ENCODE results near the gene PLEKHG7.
"Not testable (repeated sequence)": the region's sequence is repeated elsewhere in the genome, so short reads cannot be mapped to it uniquely, and the experiment has no call there.

PLEKHG7 gene

DNA sequence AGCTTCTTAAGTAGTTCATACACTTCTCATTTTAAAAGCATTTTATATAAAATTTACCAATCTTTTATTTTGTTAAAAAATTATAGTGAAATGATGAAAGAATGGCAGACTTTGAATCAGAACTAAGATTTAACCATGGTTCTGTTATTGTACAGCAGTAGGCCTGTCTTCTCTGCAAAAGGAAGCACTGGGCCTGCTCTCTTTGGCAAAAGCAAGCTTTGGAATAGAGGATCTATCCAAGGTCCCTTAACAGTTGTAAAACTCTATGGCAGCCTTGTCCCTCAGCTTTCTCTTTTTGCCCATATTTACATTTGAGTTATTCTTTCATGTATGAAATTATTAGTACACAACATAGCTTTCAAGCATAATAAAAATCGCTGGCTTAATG lies 82.8 kb downstream of the PLEKHG7 start:
- no peak for ATAC-seq
- H3K4me1 Mint-ChIP-seq: no peaks in the 10 kb centered on the region
- H3K9me3 Mint-ChIP-seq: peaks cover 4% of the 10 kb centered on the region
- peaks cover 43% of the 10 kb centered on the region for H3K36me3 Mint-ChIP-seq
- no peak overlapping the region for H3K27ac Mint-ChIP-seq
- H3K4me3 Mint-ChIP-seq: no peak overlapping the region
- H3K27me3 Mint-ChIP-seq: no peaks in the 10 kb centered on the region

DNA sequence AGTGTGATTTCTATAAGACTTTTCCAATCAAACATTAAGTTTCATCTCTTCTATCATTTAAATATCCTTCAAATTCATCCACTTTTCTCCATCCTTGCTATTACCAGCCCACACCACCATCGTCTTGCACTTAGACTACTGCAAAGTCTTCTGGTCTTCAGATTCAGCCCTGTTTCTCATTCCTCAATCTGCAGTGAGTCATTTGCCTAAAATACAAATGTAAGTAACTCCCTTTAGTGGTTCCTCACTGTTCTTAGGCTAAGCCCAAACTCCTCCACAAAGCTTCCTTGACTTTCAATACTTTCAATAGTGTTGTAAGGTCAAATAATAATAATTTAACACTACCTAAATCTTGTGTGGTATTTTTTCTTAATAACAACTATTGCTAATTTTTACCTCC lies 83.3 kb downstream of the PLEKHG7 start:
- no peak overlapping the region for H3K4me3 Mint-ChIP-seq
- peaks cover 5% of the 10 kb centered on the region for H3K9me3 Mint-ChIP-seq
- H3K36me3 Mint-ChIP-seq: peaks cover 48% of the 10 kb centered on the region
- H3K27me3 Mint-ChIP-seq: no peaks in the 10 kb centered on the region
- peak overlapping the region; percentile 31 for H3K27ac Mint-ChIP-seq
- no peak for ATAC-seq
- H3K4me1 Mint-ChIP-seq: no peaks in the 10 kb centered on the region

DNA sequence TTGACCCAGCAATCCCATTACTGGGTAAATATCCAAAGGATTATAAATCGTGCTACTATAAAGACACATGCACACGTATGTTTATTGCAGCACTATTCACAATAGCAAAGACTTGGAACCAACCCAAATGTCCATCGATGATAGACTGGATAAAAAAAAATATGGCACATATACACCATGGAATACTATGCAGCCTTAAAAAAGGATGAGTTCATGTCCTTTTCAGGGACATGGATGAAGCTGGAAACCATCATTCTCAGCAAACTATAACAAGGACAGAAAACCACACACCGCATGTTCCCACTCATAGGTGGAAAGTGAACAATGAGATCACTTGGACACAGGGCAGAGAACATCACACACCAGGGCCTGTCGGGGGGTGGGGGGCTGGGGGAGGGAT lies 91.6 kb downstream of the PLEKHG7 start:
- Mint-ChIP-seq H3K36me3 (peaks cover 83% of the 10 kb centered on the region), H3K9me3 (peaks cover 26% of the 10 kb centered on the region)
- not testable (repeated sequence) for H3K27me3 Mint-ChIP-seq, H3K4me1 Mint-ChIP-seq, ATAC-seq, H3K27ac Mint-ChIP-seq, H3K4me3 Mint-ChIP-seq

DNA sequence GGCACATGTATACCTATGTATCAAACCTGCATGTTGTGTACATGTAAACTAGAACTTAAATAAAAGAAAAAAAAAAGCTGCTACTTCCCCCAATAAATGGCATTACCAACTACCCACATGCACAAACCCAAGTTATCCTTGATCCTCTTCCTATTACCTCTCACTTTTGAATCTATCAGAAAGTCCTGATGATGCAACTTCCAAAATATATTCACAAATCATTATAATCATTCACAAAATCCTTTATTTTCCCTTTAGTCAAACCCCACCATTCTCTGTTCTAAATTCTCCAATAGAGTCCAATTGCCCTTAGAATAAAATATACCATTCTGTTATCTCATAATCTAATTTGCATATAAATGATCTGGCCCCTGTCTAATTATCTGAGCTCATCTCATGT lies 92.0 kb downstream of the PLEKHG7 start:
- no peaks in the 10 kb centered on the region for H3K27me3 Mint-ChIP-seq
- peaks cover 26% of the 10 kb centered on the region for H3K9me3 Mint-ChIP-seq
- no peaks in the 10 kb centered on the region for H3K4me1 Mint-ChIP-seq
- H3K36me3 Mint-ChIP-seq: peaks cover 80% of the 10 kb centered on the region
- no peak overlapping the region for H3K27ac Mint-ChIP-seq
- ATAC-seq: no peak
- H3K4me3 Mint-ChIP-seq: no peak overlapping the region

DNA sequence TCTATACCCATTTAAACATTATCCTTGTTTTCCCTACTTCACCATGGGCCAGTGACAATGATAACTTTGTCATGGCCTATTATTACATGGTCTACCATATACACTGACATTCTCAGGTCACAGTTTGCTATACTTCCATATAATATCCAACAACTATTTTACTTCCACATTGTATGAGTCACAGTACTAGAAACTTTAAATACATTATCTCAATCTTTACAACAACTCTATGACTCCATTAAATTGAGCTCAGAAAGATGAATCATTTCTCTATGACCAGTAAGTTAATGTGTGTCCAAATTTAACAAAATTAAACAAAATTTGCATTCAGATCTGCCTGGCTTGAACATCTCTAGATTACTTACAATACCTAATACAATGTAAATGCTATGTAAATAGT lies 93.9 kb downstream of the PLEKHG7 start:
- no peaks in the 10 kb centered on the region for H3K4me1 Mint-ChIP-seq
- peaks cover 16% of the 10 kb centered on the region for H3K9me3 Mint-ChIP-seq
- H3K27me3 Mint-ChIP-seq: no peaks in the 10 kb centered on the region
- no peak for ATAC-seq
- H3K36me3 Mint-ChIP-seq: peaks cover 70% of the 10 kb centered on the region
- H3K4me3 Mint-ChIP-seq: no peak overlapping the region
- H3K27ac Mint-ChIP-seq: no peak overlapping the region

DNA sequence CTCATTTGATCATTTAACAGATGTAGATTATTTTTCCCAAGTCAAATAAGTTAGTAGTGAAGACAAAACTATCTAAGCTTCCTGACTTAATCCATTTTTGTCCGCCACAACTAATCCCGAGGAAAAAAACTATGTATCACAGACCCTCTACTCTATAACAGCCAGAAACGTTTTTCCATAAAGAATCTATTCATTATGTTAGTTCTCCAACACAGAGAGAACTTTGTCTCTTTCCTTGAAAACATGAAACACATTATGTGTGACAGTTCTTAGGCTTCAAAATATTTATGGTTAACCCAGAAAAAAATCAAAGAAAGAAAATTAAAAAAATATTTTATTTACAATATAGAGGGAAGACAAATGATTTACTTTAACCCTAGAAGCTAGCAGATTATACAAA lies 100.1 kb downstream of the PLEKHG7 start:
- Mint-ChIP-seq H3K36me3 (peaks cover 60% of the 10 kb centered on the region), H3K27me3 (no peaks in the 10 kb centered on the region), H3K4me1 (no peaks in the 10 kb centered on the region), H3K27ac (no peak overlapping the region), H3K4me3 (no peak overlapping the region), H3K9me3 (no peaks in the 10 kb centered on the region)
- ATAC-seq: no peak

DNA sequence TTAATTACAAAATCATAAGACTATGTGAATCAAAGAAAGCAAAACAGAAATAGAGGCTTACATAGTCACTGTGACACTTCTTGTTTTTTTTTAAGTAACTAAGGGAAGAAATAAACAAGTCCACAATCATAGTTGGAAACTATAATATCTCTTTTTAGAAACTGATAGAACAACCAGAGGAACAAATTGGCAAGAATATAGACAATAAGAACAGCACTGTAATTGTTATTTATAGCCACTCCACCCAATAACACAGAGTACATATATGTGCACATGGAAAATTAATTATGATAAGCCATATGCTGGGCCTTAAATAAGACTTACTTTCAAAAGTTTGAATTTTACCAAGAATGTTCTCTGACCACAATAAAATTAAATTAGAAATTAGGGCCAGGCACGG lies 101.1 kb downstream of the PLEKHG7 start:
- no peaks in the 10 kb centered on the region for H3K27me3 Mint-ChIP-seq
- H3K36me3 Mint-ChIP-seq: peaks cover 64% of the 10 kb centered on the region
- ATAC-seq: no peak
- no peaks in the 10 kb centered on the region for H3K4me1 Mint-ChIP-seq
- H3K4me3 Mint-ChIP-seq: no peak overlapping the region
- no peaks in the 10 kb centered on the region for H3K9me3 Mint-ChIP-seq
- H3K27ac Mint-ChIP-seq: no peak overlapping the region

DNA sequence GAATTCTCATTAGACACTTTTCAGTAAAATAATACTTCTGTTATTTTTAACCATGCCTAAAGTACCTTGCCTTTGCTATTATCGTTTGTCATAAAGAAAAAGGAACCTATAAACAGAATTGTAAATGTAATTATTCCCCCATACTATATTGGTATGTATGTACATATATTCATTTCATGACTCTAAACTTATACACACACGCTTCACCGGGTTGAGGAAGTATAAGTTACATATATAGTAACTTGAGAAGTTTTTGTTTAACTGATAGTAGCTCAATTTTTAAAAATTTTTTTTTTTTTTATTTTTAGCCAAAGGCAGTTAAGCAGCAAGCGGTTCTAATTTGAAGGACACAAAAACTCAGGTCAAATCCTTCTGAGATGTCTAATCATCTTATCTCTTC lies 107.6 kb downstream of the PLEKHG7 start:
- peaks cover 66% of the 10 kb centered on the region for H3K36me3 Mint-ChIP-seq

DNA sequence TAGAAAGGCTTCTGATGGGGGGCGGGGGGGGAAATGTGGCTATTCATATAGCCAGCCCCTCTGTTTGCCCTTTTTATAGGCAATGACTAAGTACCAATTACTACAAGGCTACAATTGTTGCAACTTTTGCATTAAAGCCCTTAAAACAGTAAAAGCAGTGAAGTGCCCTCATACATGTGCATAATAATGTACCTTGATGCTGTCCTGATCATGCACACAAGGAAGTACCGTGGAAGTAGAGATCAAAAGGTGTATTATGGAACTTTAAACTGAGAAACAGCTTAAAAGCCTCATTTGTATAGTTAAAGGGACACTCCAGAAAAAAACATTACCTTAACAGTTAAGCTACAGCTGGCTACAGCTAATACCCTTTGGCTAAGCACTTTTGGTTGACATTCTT lies 111.8 kb downstream of the PLEKHG7 start:
- H3K9me3 Mint-ChIP-seq: no peaks in the 10 kb centered on the region
- ATAC-seq: no peak
- no peak overlapping the region for H3K27ac Mint-ChIP-seq
- no peak overlapping the region for H3K4me3 Mint-ChIP-seq
- peaks cover 13% of the 10 kb centered on the region for H3K4me1 Mint-ChIP-seq
- H3K27me3 Mint-ChIP-seq: no peaks in the 10 kb centered on the region
- peaks cover 56% of the 10 kb centered on the region for H3K36me3 Mint-ChIP-seq

More for the DNA sequence above, 107.6 kb downstream of the PLEKHG7 start:
- ATAC-seq: no peak
- Mint-ChIP-seq H3K4me3 (no peak overlapping the region), H3K9me3 (no peaks in the 10 kb centered on the region), H3K4me1 (peaks cover 13% of the 10 kb centered on the region), H3K27ac (peak overlapping the region; percentile 38), H3K27me3 (no peaks in the 10 kb centered on the region)

DNA sequence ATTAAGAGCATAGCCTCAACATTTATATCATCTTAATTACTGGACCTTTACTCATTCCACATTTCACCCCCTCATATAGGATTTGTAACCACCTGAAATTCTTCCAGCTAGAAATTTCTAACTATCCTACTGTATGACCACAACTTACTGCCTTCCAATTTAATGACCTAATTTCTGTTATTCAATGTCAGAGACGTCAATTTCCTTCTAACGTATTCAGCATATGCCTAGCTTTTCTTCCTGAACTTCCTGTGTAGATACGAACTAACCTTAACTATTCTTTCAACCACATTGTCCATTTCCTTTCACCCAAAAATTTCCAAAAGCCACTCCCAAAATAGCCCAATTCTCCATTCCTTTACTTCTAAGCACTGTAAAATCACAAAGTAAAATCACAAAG lies 118.4 kb downstream of the PLEKHG7 start:
- H3K9me3 Mint-ChIP-seq: no peaks in the 10 kb centered on the region
- H3K27me3 Mint-ChIP-seq: no peaks in the 10 kb centered on the region
- no peak overlapping the region for H3K4me3 Mint-ChIP-seq
- no peak overlapping the region for H3K27ac Mint-ChIP-seq
- ATAC-seq: no peak
- peaks cover 19% of the 10 kb centered on the region for H3K36me3 Mint-ChIP-seq
- no peaks in the 10 kb centered on the region for H3K4me1 Mint-ChIP-seq

All from stimulated activated memory B cell treated with anti-CD40 and anti-IgM and Interleukin-4, amounts not matched to agents 10 μg/mL and 1 μg/mL and 100 μg/mL, for 72 hours (primary cell).